ENCODE results near the gene CAMP.

Gene CAMP

GRCh38 chr3:48214225-48214624 is 9.1 kb upstream of the CAMP start:
- FAIRE-seq (no peak), DNase-seq (ENCODE audit: insufficient read length, low spot score) (no peak)
- no peak for TF ChIP-seq CTCF (IDR thresholded peaks at IDR 0.05; ENCODE audit: insufficient read depth, missing control alignments)

DNA sequence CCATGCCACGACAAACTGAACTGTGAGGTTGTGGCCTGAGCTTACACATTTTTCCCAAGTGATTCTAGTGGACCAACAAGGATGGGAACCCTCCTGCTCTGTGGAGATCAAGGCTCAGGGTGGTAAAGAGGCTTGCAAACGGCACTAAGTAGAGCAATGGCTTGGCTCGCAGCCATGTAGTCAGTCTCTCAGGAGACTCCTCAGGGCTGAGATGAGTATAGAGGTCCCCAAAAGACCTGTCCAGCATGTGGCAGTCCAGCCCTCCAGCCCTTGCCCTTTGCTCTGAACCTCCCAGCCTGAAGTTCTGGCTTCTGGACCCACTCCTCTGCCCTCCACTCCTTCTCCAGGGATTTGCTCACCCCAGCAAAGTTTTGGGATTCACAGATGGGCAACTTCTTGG is 8.3 kb upstream of the CAMP start:
- FAIRE-seq (no peak), DNase-seq (ENCODE audit: insufficient read length, low spot score) (no peak)
- no peak for TF ChIP-seq CTCF (IDR thresholded peaks at IDR 0.05; ENCODE audit: insufficient read depth, missing control alignments)

GRCh38 chr3:48215466-48215865 is 7.8 kb upstream of the CAMP start:
- DNase-seq (ENCODE audit: insufficient read length, low spot score) = no peak
- FAIRE-seq = no peak

GRCh38 chr3:48215876-48216275 is 7.4 kb upstream of the CAMP start:
- no peak for TF ChIP-seq CTCF (IDR thresholded peaks at IDR 0.05; ENCODE audit: insufficient read depth, missing control alignments)
- FAIRE-seq (no peak), DNase-seq (ENCODE audit: insufficient read length, low spot score) (no peak)

More at GRCh38 chr3:48215466-48215865, 7.8 kb upstream of the CAMP start:
- no peak for TF ChIP-seq CTCF (IDR thresholded peaks at IDR 0.05; ENCODE audit: insufficient read depth, missing control alignments)

- no peak for DNase-seq (ENCODE audit: insufficient read length, low spot score)
- no peak for TF ChIP-seq CTCF (IDR thresholded peaks at IDR 0.05; ENCODE audit: insufficient read depth, missing control alignments)
- no peak for FAIRE-seq
Measured at GRCh38 chr3:48217449-48217848, 5.8 kb upstream of the CAMP start.

GRCh38 chr3:48218537-48218936 is 4.8 kb upstream of the CAMP start:
- no peak for FAIRE-seq
- no peak for TF ChIP-seq CTCF (IDR thresholded peaks at IDR 0.05; ENCODE audit: insufficient read depth, missing control alignments)
- no peak for DNase-seq (ENCODE audit: insufficient read length, low spot score)

GRCh38 chr3:48219543-48219942 is 3.8 kb upstream of the CAMP start:
- FAIRE-seq (no peak), DNase-seq (ENCODE audit: insufficient read length, low spot score) (no peak)
- TF ChIP-seq CTCF (IDR thresholded peaks at IDR 0.05; ENCODE audit: insufficient read depth, missing control alignments) = no peak
